ENCODE results near the gene CBL. TPM values are rescaled to one million over a fixed set of nuclear protein-coding genes. Genes with fewer than 3 reads are reported as not detected.

The CBL gene
- total RNA-seq, 4 donors from 2014 or later = 9.9 to 14.2 (median 12.4) TPM

DNA sequence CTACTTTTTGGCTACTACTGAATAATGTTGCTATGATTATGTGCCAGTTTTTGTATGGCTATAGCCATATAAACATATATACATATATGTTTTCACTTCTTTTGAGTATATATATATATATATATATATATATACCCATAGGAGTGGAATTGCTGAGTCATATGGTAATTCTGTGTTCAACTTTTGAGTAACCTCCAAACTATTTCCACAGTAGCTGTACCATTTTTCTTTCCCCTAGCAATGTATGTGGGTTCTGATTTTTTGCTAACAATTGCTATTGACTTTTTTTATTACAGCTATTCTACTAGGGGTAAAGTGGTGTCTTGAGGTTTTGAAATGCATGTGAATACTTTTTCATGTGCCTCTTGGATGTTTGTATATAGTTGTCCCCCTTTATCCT, 30.4 kb downstream of the CBL start:
- Histone ChIP-seq H3K36me3 (peaks cover 0 to 49% (median 0%) of the 10 kb centered on the region in 3 donors), H3K4me1 (no peaks in the 10 kb centered on the region), H3K27ac (no peak overlapping the region), H3K4me3 (no peak overlapping the region), H3K9me3 (no peaks in the 10 kb centered on the region), H3K27me3 (no peaks in the 10 kb centered on the region)
- DNase-seq = no peak
- TF ChIP-seq, protein P1, sequence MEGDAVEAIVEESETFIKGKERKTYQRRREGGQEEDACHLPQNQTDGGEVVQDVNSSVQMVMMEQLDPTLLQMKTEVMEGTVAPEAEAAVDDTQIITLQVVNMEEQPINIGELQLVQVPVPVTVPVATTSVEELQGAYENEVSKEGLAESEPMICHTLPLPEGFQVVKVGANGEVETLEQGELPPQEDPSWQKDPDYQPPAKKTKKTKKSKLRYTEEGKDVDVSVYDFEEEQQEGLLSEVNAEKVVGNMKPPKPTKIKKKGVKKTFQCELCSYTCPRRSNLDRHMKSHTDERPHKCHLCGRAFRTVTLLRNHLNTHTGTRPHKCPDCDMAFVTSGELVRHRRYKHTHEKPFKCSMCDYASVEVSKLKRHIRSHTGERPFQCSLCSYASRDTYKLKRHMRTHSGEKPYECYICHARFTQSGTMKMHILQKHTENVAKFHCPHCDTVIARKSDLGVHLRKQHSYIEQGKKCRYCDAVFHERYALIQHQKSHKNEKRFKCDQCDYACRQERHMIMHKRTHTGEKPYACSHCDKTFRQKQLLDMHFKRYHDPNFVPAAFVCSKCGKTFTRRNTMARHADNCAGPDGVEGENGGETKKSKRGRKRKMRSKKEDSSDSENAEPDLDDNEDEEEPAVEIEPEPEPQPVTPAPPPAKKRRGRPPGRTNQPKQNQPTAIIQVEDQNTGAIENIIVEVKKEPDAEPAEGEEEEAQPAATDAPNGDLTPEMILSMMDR (IDR thresholded peaks at IDR 0.05) = no peak
- no peak for TF ChIP-seq POLR2A (IDR thresholded peaks at IDR 0.05)
- intact Hi-C loops (cut with DNase I) = no loop called here

DNA sequence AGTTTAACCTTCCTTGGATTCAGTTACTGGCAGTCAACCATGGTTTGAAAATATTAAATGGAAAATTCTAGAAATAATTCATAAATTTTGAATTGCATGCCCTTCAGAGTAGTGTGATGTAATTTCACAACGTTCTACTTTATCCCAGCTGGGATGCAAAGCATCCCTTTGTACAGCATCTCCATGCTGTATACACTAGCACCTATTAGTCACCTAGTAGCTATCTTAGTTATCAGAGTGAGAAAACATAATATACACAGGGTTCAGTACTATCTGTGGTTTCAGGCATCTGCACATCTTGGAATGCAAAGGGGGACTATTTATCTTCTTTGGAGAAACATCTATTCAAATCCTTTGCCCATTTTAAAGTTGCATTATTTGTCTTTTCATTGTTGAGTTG, 30.8 kb downstream of the CBL start:
- peaks cover 0 to 49% (median 0%) of the 10 kb centered on the region in 3 donors for H3K36me3 ChIP-seq

DNA sequence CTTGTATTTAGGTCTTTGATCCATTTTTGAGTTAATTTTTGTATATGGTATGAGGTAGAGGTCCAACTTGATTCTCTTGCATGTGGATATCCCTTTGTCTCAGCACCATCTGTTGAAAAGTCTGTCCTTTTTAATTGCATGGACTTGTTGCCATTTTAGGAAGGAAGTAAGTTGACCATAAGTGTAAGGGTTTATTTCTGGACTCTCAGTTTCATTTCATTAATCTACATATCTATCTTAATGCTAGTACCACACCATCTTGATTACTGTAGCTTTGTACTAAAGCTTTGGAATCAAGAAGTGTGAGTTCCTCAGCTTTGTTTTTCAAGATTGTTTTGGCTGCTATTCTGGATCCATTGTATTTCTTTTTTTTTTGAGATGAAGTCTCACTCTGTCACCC, 31.4 kb downstream of the CBL start:
- TF ChIP-seq, protein P1 (IDR thresholded peaks at IDR 0.05) = no peak
- TF ChIP-seq POLR2A (IDR thresholded peaks at IDR 0.05) = no peak
- Histone ChIP-seq H3K36me3 (peaks cover 0 to 47% (median 0%) of the 10 kb centered on the region in 3 donors), H3K27ac (no peak overlapping the region), H3K4me1 (no peaks in the 10 kb centered on the region), H3K27me3 (no peaks in the 10 kb centered on the region), H3K9me3 (no peaks in the 10 kb centered on the region), H3K4me3 (no peak overlapping the region)
- DNase-seq = no peak
- intact Hi-C loops (cut with DNase I) = no loop called here

More for the DNA sequence above, 30.8 kb downstream of the CBL start:
- H3K27ac ChIP-seq = no peak overlapping the region
- no peak overlapping the region for H3K4me3 ChIP-seq
- no peaks in the 10 kb centered on the region for H3K4me1 ChIP-seq
- DNase-seq = no peak
- no peak for TF ChIP-seq POLR2A (IDR thresholded peaks at IDR 0.05)
- TF ChIP-seq, protein P1 (IDR thresholded peaks at IDR 0.05) = no peak
- intact Hi-C loops (cut with DNase I) = no loop called here
- 42 to 86% methylated on average over 1 of the region's 1 CpG for WGBS, 2 donors
- no peaks in the 10 kb centered on the region for H3K9me3 ChIP-seq
- H3K27me3 ChIP-seq = no peaks in the 10 kb centered on the region

DNA sequence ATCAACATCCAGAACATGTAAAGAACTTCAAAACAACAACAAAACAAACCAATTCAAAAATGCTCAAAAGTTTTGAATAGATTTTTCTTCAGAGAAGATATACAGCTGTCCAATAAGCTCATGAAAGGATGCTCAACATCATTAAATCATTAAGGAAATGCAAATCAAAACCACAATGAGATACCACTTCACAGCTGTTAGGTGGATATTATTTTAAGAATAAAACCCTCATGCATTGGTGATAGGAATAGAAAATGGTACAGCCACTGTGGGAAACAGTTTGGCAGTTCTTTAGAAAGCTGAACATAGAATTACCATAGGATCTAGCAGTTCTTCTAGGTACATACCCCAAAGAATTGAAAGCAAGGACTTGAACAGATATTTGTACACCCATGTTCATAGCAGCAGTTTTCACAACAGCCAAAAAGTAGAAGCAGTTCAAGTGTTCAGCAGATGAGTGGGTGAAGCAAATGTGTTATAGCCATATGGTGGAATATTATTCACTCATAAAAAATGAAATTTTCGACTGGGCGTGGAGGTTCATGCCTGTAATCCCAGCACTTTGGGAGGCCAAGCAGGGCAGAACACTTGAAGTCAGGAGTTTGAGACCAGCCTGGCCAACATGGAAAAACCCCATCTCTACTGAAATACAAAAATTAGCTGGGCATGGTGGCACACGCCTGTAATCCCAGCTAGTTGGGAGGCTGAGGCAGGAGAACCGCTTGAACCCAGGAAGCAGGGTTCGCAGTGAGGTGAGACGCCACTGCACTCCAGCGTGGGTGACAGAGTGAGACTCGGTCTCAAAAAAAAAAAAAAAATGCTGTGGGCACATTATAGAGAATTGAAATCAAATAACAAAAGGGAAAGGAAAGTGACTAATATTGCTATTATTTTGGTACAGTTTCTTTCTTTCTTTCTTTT, 42.9 kb downstream of the CBL start:
- H3K4me1 ChIP-seq = peaks cover 0 to 5% (median 4%) of the 10 kb centered on the region in 3 donors
- intact Hi-C loops (cut with DNase I) = no loop called here
- no peaks in the 10 kb centered on the region for H3K9me3 ChIP-seq
- H3K27ac ChIP-seq = no peak overlapping the region
- no peaks in the 10 kb centered on the region for H3K27me3 ChIP-seq
- WGBS, 2 donors = 74 to 89% methylated on average over 7 to 8 of the region's 8 CpGs
- TF ChIP-seq, protein P1 (IDR thresholded peaks at IDR 0.05) = no peak
- no peak for TF ChIP-seq POLR2A (IDR thresholded peaks at IDR 0.05)
- no peak overlapping the region for H3K4me3 ChIP-seq
- peaks cover 0 to 9% (median 0%) of the 10 kb centered on the region in 3 donors for H3K36me3 ChIP-seq
- DNase-seq = no peak

DNA sequence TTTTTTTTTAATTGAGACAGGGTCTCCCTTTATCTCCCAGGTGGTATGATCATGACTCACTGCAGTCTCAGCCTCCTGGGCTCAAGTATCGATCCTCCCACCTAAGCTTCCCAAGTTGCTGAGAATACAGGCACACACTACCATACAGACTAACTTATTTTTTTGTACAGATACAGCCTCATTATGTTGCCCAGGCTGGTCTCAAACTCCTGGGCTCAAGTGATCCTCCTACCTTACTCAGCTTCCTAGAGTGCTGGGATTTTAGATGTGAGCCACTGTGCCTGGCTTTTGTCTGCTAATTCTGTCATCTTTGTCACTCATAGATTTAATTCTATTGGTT, 43.5 kb downstream of the CBL start:
- DNase-seq = no peak
- no peaks in the 10 kb centered on the region for H3K27me3 ChIP-seq
- peaks cover 0 to 5% (median 4%) of the 10 kb centered on the region in 3 donors for H3K4me1 ChIP-seq
- 64 to 81% methylated on average over 1 of the region's 1 CpG for WGBS, 2 donors
- H3K9me3 ChIP-seq = no peaks in the 10 kb centered on the region
- H3K4me3 ChIP-seq = no peak overlapping the region
- intact Hi-C loops (cut with DNase I) = no loop called here
- H3K27ac ChIP-seq = no peak overlapping the region
- peaks cover 0 to 14% (median 0%) of the 10 kb centered on the region in 3 donors for H3K36me3 ChIP-seq
- TF ChIP-seq, protein P1 (IDR thresholded peaks at IDR 0.05) = no peak
- TF ChIP-seq POLR2A (IDR thresholded peaks at IDR 0.05) = no peak
